HG03060 (cell line): ENCODE data around the gene SPNS2.

ENCODE experiments used
- ATAC-seq: cut with Tn5 transposase; IDR thresholded peaks from one replicate; pipeline ENCODE4 v1.9.1; 2021; ENCODE audit warnings: low read depth, moderate number of reproducible peaks; ENCODE audit not compliant: unreplicated experiment

The SPNS2 gene

DNA sequence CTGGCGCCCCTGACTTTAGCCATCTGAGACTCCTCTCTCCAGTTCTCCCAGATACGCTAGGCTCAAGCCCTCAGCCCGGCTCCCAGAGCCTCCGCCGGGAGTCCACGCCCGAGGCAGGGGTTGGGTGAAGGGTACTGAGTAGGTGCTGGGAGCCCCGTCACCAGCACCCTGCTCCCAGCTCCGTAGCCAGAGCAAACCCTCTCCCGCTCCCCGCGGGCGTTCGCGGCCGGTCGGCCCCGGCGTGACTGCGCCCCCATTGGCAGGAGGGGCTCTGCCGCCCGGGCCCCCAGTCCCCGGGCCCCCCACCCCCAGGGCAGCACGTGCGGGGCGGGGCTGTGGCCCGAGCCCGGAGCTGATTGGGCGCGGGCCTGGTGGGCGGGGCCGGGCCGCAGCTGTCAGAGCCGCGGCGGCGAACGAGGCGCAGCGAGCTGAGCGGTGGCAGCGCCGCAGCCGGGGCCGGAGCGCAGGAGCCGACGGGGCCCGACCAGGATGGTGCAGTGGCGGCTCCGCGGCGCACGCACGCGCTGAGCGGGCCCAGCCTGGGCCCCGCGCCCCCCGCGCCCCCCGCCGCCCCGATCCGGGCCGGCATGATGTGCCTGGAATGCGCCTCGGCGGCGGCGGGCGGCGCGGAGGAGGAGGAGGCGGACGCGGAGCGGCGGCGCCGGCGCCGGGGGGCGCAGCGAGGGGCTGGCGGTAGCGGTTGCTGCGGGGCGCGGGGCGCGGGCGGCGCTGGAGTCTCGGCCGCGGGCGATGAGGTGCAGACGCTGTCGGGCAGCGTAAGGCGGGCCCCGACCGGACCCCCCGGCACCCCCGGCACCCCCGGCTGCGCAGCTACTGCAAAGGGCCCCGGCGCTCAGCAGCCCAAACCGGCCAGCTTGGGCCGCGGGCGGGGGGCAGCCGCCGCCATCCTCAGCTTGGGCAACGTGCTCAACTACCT lies at the start of gene SPNS2:
TSS of gene SPNS2 (plus strand) at position 421 of the 937 bp plus-strand sequence. CDS start at position 588, 167 bp downstream.
- no peak for ATAC-seq

- ATAC-seq, result no peak
Measured at GRCh38 chr17:4449736-4450135, 48.9 kb upstream of the SPNS2 start.

DNA sequence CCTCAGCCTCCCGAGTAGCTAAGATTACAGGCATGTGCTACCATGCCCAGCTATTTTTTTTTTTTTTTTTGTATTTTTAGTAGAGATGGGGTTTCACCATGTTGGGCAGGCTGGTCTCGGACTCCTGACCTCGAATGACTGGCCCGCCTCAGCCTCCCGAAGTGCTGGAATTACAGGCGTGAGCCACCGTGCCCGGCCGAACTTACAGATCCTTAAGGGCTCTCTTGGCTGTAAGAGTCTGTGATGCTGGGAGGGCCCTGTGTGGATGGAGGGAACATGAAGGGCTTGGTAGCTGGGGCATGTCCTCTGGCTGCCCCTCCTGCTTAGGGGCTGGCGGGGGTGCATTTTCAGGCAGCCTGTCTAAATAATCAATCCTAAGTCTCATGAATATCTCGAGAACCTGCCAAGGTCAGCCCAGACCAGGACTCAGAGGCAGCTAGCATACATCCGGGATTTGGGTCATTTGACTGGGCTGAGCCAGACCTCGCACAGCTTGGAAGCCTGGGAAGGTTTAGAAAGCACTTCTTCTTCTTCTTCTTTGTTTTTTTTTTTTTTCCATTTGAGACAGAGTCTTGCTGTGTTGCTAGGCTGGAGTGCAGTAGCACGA lies 47.9 kb upstream of the SPNS2 start:
- no peak for ATAC-seq

DNA sequence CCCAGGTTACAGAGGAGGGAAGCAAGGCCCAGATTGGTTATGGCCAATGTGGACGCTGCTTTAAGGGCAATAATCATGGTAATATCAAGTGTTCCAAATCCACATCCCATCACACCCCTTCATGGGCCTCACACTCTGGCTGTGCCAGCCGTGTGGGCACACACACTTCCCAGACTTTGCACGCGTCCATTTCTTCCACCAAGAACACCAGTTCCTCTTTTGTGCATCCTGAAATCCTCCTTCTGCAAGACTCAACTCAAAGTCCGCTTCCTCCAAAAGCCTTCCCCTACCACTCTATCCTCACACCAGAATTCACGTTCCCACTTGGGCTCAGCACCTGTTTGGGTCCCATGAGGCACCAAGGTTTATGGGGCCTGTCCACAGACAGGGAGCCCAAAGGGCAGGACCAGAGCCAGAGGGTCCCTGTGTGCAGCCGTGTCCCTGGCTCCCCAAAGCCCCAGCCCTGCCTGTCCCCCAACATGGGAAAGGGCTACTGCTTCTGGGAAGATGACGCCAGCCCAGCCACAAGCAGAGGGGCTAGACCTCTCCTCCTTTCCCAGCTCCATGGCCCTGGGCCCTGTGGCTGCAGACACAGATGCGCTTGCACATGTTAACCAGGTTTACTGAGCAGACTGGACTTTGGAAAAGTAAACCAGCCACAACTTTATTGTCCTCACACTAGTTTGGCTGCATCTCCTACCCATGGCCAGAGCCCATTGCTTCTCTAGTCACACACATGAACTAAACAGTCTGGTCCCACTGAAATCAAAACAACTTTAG lies 44.7 kb upstream of the SPNS2 start:
- no peak for ATAC-seq

GRCh38 chr17:4460661-4461060 lies 38.0 kb upstream of the SPNS2 start:
- ATAC-seq, result no peak

DNA sequence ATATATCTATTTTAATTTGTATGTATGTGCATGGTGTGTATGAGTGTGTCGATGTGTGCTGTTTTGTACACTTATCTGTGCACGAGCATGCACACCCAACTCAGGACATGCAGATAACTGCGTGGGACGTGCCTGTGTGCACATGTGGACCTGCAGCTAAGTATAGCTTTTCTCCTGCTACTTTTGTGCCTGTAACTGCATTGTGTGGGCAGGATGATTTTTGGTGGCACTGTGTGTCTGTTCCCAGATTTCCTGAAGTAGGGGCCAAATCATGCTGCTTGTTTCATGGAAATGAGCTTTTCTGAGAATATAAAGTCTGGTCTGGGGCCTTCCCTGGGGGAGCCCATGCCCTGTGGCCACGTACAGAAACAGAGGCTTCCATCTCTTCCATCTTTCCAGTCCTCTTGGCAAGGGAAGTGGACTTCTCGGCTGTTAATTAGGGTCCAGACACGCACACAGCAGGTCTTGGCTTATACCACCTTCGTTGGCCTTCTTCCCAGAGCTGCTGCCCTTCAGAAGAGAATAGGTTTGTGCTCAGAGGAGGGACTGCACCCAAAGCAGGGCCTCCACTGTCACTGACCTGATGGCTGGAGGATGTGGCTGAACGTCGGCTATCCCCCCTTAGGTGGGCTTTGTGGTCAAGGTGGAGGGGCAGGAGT lies 34.7 kb upstream of the SPNS2 start:
- no peak for ATAC-seq

GRCh38 chr17:4465786-4466185 lies 32.9 kb upstream of the SPNS2 start:
- ATAC-seq, result no peak

- ATAC-seq, result no peak
Measured at GRCh38 chr17:4467287-4467686, 31.4 kb upstream of the SPNS2 start.

GRCh38 chr17:4469552-4469951 lies 29.1 kb upstream of the SPNS2 start:
- ATAC-seq, result no peak

DNA sequence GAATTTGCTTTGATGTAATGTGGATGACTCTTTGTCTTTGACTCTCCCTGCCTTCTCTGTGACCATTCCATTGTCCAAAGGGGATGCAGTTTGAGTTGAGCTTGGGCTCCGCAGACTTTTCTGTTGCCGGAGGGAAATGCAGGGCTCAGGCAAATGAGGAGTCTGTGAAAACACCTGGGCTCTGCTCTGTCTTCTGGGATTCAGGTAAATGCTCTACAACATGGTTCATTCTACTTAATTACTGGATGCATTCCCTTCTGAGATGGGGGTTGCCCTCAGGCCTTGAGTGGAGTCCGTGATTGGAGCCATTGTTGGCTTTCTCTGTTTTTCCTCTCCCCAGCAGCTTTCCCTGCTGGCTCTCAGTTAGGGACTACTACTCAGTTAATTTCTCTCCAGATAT lies 26.4 kb upstream of the SPNS2 start:
- no peak for ATAC-seq

- no peak for ATAC-seq
Measured at GRCh38 chr17:4474093-4474492, 24.6 kb upstream of the SPNS2 start.

GRCh38 chr17:4475001-4475400 lies 23.7 kb upstream of the SPNS2 start:
- ATAC-seq, result no peak

GRCh38 chr17:4475463-4475862 lies 23.2 kb upstream of the SPNS2 start:
- ATAC-seq, result no peak

GRCh38 chr17:4476017-4476416 lies 22.7 kb upstream of the SPNS2 start:
- ATAC-seq, result no peak

GRCh38 chr17:4476511-4477070 lies 22.1 kb upstream of the SPNS2 start:
- ATAC-seq, result no peak

GRCh38 chr17:4477255-4477791 lies 21.4 kb upstream of the SPNS2 start:
- no peak for ATAC-seq

DNA sequence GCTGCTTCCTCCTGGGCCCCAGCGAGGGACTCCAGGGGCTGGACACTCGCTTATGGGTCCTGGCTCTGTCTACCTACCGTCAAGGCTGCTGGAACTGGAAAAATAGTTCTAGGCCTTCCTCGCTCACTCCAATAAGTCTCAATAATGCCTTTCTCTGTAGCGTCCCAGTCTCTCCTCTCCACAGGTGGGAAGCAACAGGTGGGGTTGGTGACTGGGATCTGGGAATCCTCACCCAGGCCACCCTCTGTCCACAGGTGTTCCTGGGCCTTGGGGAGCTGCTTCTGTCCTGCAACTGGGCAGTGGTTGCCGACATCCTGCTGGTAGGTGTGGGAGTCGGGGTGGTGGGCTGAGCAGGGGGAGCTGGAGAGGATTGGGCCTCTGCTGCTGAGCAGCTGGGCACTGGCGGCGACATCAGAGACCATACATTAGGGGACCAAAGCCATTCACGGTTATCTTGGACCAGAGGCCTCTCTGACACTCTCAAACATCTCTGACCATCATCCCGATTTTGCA lies 20.3 kb upstream of the SPNS2 start:
- ATAC-seq, result no peak

- no peak for ATAC-seq
Measured at GRCh38 chr17:4479340-4479981, 19.2 kb upstream of the SPNS2 start.

GRCh38 chr17:4479982-4480751 lies 18.5 kb upstream of the SPNS2 start:
- no peak for ATAC-seq
